ENCODE data around the gene SHC2. TPM values are rescaled to one million over a fixed set of nuclear protein-coding genes. Genes with fewer than 3 reads are reported as not detected.

The SHC2 gene
- total and polyA plus RNA-seq, 2 of the 8 experiments (the other 6 are each of a cell fraction or from before 2014, with no cell fraction given): 4.4 to 7.3 TPM

DNA sequence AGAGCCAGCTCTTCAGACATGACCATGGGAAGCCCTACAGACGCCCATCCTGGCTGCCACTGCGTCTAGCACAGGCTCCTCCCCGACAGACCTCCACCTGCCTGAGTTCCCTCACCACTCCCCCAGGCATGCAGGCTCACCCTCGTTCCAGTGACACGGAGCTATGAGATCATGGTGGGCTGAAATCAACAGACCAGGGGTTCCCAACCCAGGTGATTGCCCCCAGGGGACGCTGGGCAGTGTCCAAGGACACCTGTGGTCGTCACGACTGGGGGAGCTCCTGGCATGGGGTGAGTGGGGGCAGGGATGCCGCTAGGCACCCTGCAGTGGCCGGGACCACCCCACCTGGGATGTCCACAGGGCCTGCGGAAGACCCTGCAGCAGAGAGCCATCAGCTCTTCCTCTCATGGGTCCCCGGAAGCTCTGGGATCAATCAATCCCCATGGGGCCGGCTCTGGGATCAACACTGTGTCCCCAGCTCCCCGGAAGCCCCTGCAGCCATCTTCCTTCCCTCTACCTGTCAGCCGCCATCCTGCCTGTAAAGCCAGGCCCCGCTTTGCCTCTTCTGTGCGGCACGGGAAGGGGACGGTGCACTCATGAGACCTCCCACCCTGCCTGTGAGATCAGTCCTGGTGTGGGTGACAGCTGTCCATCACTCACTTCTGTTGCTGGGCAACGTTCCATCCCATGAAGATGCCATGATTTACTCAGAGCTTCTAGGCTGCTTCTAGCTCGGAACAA lies 22.7 kb upstream of the SHC2 start:
- Histone ChIP-seq H2BK15ac (ENCODE audit: low read length) (no peak overlapping the region), H2BK20ac (ENCODE audit: low read length) (no peak overlapping the region), H3K14ac (ENCODE audit: insufficient read length) (no peak overlapping the region), H4K20me1 (replicated peaks in 1 of 2; ENCODE audit: control insufficient read depth in 1 of 2, insufficient read depth in 2 of 2, low read length in 2 of 2) (peaks cover 0 to 2% of the 10 kb centered on the region in 2 experiments), H3K36me3 (ENCODE audit: control insufficient read depth in 2 of 4, insufficient read depth in 4 of 4, low read length in 3 of 4) (no peaks in the 10 kb centered on the region), H3K4me3 (ENCODE audit: extremely low read depth in 1 of 4, insufficient read depth in 2 of 4, low read depth in 3 of 4, low read length in 4 of 4) (no peak overlapping the region), H3K27me3 (replicated peaks in 1 of 4; ENCODE audit: control insufficient read depth in 3 of 4, extremely low read depth in 1 of 4, insufficient read depth in 3 of 4, low read length in 3 of 4) (no peaks in the 10 kb centered on the region; a peak in 1 of 7 replicates), H3K79me2 (ENCODE audit: control insufficient read depth in 1 of 2, insufficient read depth in 2 of 2, low read length in 2 of 2) (no peaks in the 10 kb centered on the region), H3K4me1 (replicated peaks in 1 of 4; ENCODE audit: control insufficient read depth in 3 of 4, insufficient read depth in 4 of 4, low read length in 3 of 4) (peaks cover 0 to 14% (median 10%) of the 10 kb centered on the region in 4 experiments; a peak in 6 of 7 replicates), H3K4ac (replicated peaks; ENCODE audit: insufficient read length, low read depth, low read length) (no peak overlapping the region), H2BK120ac (replicated peaks; ENCODE audit: low read depth, low read length) (no peak overlapping the region), H2BK5ac (ENCODE audit: low read depth, low read length) (no peak overlapping the region), H3K23ac (ENCODE audit: insufficient read length) (no peak overlapping the region), H3K18ac (ENCODE audit: extremely low read depth, low read length) (no peak overlapping the region), H3K79me1 (ENCODE audit: low read depth, low read length) (no peaks in the 10 kb centered on the region; the same call in 1 of the 2 replicates), H3K23me2 (ENCODE audit: low read depth, low read length) (peaks cover 7% of the 10 kb centered on the region; the same call in 1 of the 2 replicates), H4K91ac (replicated peaks; ENCODE audit: insufficient read length, low read length) (no peak overlapping the region), H4K8ac (ENCODE audit: extremely low read depth, insufficient read depth, low read length) (no peak overlapping the region), H3K9me3 (ENCODE audit: insufficient read depth in 2 of 2, low read depth in 1 of 2, low read length in 1 of 2) (peaks cover 0 to 9% of the 10 kb centered on the region in 2 experiments; a peak in 2 of 4 replicates), H2BK12ac (ENCODE audit: low read depth, low read length) (no peak overlapping the region), H3K56ac (replicated peaks; ENCODE audit: insufficient read length, low read depth, low read length) (no peak overlapping the region), H3K9ac (replicated peaks in 1 of 4; ENCODE audit: extremely low read depth in 1 of 4, low read depth in 3 of 4, low read length in 3 of 4) (no peak overlapping the region), H3K27ac (ENCODE audit: low read depth, low read length) (no peak overlapping the region), H2AK5ac (ENCODE audit: low read depth, low read length) (no peak overlapping the region), H3K4me2 (ENCODE audit: insufficient read depth in 1 of 2, low read depth in 2 of 2, low read length in 2 of 2) (no peak overlapping the region), H4K5ac (ENCODE audit: insufficient read length, low read depth, low read length) (no peak overlapping the region), H2AFZ (ENCODE audit: low read length) (no peak overlapping the region)
- POLR2A ChIA-PET (ENCODE audit: partially characterized antibody): interaction anchor here (1.1 to 1.8 kb wide), 2 partner anchors 14 to 99 kb away, joined by 3 to 6 read pairs; no protein-coding TSS in a partner anchor
- CTCF ChIA-PET (ENCODE audit: partially characterized antibody): interaction anchor here (0.7 to 5.8 kb wide), 9 partner anchors 12 to 112 kb away, joined by 3 to 23 read pairs (median 4); no protein-coding TSS in a partner anchor
- no peak for DNase-seq (ENCODE audit: low read depth in 1 of 2, low spot score in 2 of 2)
- no peak for FAIRE-seq
- WGBS, 2 experiments (ENCODE audit: extremely low coverage in 1 of 2, insufficient coverage in 1 of 2, insufficient read length in 1 of 2, insufficient replicate concordance in 2 of 2, low coverage in 1 of 2, low lambda C conversion rate in 2 of 2, missing lambda C conversion rate in 1 of 2): 83% methylated on average over 21 of the region's 21 CpGs; no CpG with 5 or more reads in 1 of the 2 experiments
- TF ChIP-seq KDM5A (IDR thresholded peaks at IDR 0.05; ENCODE audit: low read length) (no peak), JUN (IDR thresholded peaks at IDR 0.05; ENCODE audit: low read depth, low read length) (no peak), PHF8 (conservative IDR thresholded peaks at IDR 0.05; ENCODE audit: low read depth, low read length) (no peak), BRCA1 (IDR thresholded peaks at IDR 0.05; ENCODE audit: low read depth, low read length) (no peak), POLR2A (IDR thresholded peaks at IDR 0.05; ENCODE audit: control extremely low read depth in 1 of 2, low read depth in 2 of 2, low read length in 2 of 2) (no peak), SIN3A (conservative IDR thresholded peaks at IDR 0.05 in 1 of 2, IDR thresholded peaks at IDR 0.05 in 1 of 2; ENCODE audit: low read depth in 1 of 2, low read length in 2 of 2) (no peak), TBP (IDR thresholded peaks at IDR 0.05; ENCODE audit: low read depth, low read length) (no peak), RBBP5 (IDR thresholded peaks at IDR 0.05; ENCODE audit: borderline replicate concordance, low read depth, low read length) (no peak), CTBP2 (IDR thresholded peaks at IDR 0.05; ENCODE audit: borderline replicate concordance, insufficient read depth, insufficient read length, low read length) (no peak)
- TF ChIP-seq, protein P1, sequence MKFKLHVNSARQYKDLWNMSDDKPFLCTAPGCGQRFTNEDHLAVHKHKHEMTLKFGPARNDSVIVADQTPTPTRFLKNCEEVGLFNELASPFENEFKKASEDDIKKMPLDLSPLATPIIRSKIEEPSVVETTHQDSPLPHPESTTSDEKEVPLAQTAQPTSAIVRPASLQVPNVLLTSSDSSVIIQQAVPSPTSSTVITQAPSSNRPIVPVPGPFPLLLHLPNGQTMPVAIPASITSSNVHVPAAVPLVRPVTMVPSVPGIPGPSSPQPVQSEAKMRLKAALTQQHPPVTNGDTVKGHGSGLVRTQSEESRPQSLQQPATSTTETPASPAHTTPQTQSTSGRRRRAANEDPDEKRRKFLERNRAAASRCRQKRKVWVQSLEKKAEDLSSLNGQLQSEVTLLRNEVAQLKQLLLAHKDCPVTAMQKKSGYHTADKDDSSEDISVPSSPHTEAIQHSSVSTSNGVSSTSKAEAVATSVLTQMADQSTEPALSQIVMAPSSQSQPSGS (IDR thresholded peaks at IDR 0.05; ENCODE audit: low read length): no peak

Measured in H1 (cell line).